ENCODE results near the gene LYZL6. TPM values are rescaled to one million over a fixed set of nuclear protein-coding genes. Genes with fewer than 3 reads are reported as not detected.

Gene LYZL6
- total and polyA plus RNA-seq, 7 donors = not detected

- no peaks in the 10 kb centered on the region for H3K9me3 ChIP-seq
- no peak for DNase-seq
- no peak overlapping the region for H3K4me3 ChIP-seq
- no peaks in the 10 kb centered on the region for H3K36me3 ChIP-seq
- TF ChIP-seq, protein P1, sequence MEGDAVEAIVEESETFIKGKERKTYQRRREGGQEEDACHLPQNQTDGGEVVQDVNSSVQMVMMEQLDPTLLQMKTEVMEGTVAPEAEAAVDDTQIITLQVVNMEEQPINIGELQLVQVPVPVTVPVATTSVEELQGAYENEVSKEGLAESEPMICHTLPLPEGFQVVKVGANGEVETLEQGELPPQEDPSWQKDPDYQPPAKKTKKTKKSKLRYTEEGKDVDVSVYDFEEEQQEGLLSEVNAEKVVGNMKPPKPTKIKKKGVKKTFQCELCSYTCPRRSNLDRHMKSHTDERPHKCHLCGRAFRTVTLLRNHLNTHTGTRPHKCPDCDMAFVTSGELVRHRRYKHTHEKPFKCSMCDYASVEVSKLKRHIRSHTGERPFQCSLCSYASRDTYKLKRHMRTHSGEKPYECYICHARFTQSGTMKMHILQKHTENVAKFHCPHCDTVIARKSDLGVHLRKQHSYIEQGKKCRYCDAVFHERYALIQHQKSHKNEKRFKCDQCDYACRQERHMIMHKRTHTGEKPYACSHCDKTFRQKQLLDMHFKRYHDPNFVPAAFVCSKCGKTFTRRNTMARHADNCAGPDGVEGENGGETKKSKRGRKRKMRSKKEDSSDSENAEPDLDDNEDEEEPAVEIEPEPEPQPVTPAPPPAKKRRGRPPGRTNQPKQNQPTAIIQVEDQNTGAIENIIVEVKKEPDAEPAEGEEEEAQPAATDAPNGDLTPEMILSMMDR (IDR thresholded peaks at IDR 0.05) = no peak
- WGBS, 2 donors = 93 to 94% methylated on average over 7 of the region's 7 CpGs
- no peaks in the 10 kb centered on the region for H3K4me1 ChIP-seq
- peaks cover 0 to 4% (median 0%) of the 10 kb centered on the region in 3 donors for H3K27me3 ChIP-seq
- intact Hi-C loops (cut with DNase I) = no loop called here
- H3K27ac ChIP-seq = no peak overlapping the region
Measured at GRCh38 chr17:35965272-35965671, 21.8 kb upstream of the LYZL6 start.

GRCh38 chr17:35963663-35964062, 20.1 kb upstream of the LYZL6 start:
- H3K27me3 ChIP-seq = peaks cover 0 to 10% (median 0%) of the 10 kb centered on the region in 3 donors
- TF ChIP-seq EP300 (IDR thresholded peaks at IDR 0.05) = no peak
- TF ChIP-seq, protein P1 (IDR thresholded peaks at IDR 0.05) = no peak
- TF ChIP-seq POLR2A (IDR thresholded peaks at IDR 0.05) = no peak
- TF ChIP-seq POLR2AphosphoS5 (IDR thresholded peaks at IDR 0.05) = no peak
- DNase-seq = no peak
- H3K4me3 ChIP-seq = no peak overlapping the region
- H3K4me1 ChIP-seq = no peaks in the 10 kb centered on the region
- intact Hi-C loops (cut with DNase I) = no loop called here
- no peaks in the 10 kb centered on the region for H3K36me3 ChIP-seq
- no peaks in the 10 kb centered on the region for H3K9me3 ChIP-seq
- H3K27ac ChIP-seq = no peak overlapping the region
- 83 to 88% methylated on average over 6 of the region's 6 CpGs for WGBS, 2 donors

- intact Hi-C loops (cut with DNase I) = no loop called here
- Histone ChIP-seq H3K27ac (no peak overlapping the region), H3K4me3 (no peak overlapping the region), H3K9me3 (no peaks in the 10 kb centered on the region), H3K4me1 (no peaks in the 10 kb centered on the region), H3K27me3 (peaks cover 0 to under 1% (median 0%) of the 10 kb centered on the region in 3 donors), H3K36me3 (no peaks in the 10 kb centered on the region)
- WGBS, 2 donors = 72 to 73% methylated on average over 7 of the region's 7 CpGs
- no peak for DNase-seq
- TF ChIP-seq, protein P1 (IDR thresholded peaks at IDR 0.05) = no peak
- TF ChIP-seq POLR2AphosphoS5 (IDR thresholded peaks at IDR 0.05) (no peak), EP300 (IDR thresholded peaks at IDR 0.05) (no peak), POLR2A (IDR thresholded peaks at IDR 0.05) (no peak)
Measured at GRCh38 chr17:35953720-35954119, 10.2 kb upstream of the LYZL6 start.

DNA sequence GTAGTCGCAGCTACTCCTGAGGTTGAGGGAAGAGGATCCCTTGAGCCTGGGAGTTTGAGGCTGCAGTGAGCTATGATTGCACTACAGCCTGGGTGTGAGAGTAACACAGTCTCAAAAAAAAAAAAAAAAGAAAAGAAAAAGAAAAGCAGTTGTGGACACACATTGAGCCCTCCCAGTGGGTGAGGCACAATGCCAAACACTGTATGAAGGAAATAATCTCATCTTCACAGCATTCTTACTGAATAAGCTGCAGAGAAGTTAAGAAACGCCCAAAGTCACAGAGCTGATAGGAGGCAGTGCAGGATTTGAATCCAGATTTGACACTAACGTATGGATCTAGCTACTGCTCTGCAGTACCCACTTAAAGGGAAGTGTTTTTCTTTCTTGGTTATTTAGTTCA, 5.9 kb upstream of the LYZL6 start:
- DNase-seq = no peak
- H3K27me3 ChIP-seq = peaks cover 0 to 9% (median 0%) of the 10 kb centered on the region in 3 donors
- WGBS, 2 donors = 64 to 79% methylated on average over 3 of the region's 3 CpGs
- intact Hi-C loops (cut with DNase I) = no loop called here
- H3K4me1 ChIP-seq = no peaks in the 10 kb centered on the region
- no peak for TF ChIP-seq EP300 (IDR thresholded peaks at IDR 0.05)
- TF ChIP-seq POLR2A (IDR thresholded peaks at IDR 0.05) = no peak
- TF ChIP-seq, protein P1 (IDR thresholded peaks at IDR 0.05) = no peak
- no peak for TF ChIP-seq POLR2AphosphoS5 (IDR thresholded peaks at IDR 0.05)
- H3K36me3 ChIP-seq = no peaks in the 10 kb centered on the region
- no peaks in the 10 kb centered on the region for H3K9me3 ChIP-seq
- no peak overlapping the region for H3K27ac ChIP-seq
- no peak overlapping the region for H3K4me3 ChIP-seq

DNA sequence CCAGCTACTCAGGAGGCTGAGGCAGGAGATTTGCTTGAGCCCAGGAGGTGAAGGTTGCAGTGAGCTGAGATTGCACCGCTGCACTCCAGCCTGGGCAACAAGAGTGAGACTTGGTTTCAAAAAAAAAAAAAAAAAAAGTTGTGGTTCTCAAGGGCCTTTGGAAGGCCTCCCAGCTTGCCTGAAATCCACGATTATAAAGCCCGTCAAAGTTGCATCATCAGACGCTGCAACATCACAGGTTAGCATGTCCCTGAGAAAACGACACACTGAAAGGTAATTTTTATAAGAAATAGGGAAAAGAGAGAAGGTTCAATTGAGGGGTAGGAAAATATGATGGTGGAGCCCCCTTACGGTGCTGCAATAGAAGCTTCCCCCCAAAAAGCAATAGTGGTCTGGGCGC, 4.6 kb upstream of the LYZL6 start:
- peaks cover 0 to 19% (median 0%) of the 10 kb centered on the region in 3 donors for H3K27me3 ChIP-seq
- no peak for DNase-seq
- peaks cover 0 to 2% (median 1%) of the 10 kb centered on the region in 4 donors for H3K4me1 ChIP-seq
- intact Hi-C loops (cut with DNase I) = no loop called here
- no peaks in the 10 kb centered on the region for H3K9me3 ChIP-seq
- no peak overlapping the region for H3K27ac ChIP-seq
- 89 to 93% methylated on average over 7 of the region's 7 CpGs for WGBS, 2 donors
- no peaks in the 10 kb centered on the region for H3K36me3 ChIP-seq
- TF ChIP-seq POLR2AphosphoS5 (IDR thresholded peaks at IDR 0.05) (no peak), POLR2A (IDR thresholded peaks at IDR 0.05) (no peak)
- TF ChIP-seq, protein P1 (IDR thresholded peaks at IDR 0.05) = no peak
- H3K4me3 ChIP-seq = no peak overlapping the region

Measured in sigmoid colon (tissue), 7 donors.